ENCODE results near the gene MEIKIN.

Gene MEIKIN

DNA sequence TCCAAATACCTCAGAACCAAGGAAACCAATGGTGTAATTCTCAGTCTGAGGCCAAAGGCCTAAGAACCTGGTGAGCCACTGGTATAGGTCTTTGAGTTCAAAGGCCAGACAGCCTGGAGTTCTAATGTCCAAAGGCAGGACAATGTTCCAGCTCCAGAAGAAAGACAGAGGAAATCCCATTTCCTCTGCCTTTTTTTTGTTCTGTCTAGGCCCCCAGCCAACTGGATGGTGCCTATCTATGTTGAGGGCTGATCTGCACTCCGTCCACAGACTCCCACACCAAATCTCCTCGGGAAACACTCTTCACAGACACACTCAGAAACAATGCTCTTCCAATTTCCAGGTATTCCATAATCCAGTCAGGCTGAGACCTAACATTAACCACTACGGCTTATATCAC lies 178.8 kb downstream of the MEIKIN start:
- DNase-seq = no peak

GRCh38 chr5:131765261-131765660 lies 180.2 kb downstream of the MEIKIN start:
- no peak for DNase-seq

DNA sequence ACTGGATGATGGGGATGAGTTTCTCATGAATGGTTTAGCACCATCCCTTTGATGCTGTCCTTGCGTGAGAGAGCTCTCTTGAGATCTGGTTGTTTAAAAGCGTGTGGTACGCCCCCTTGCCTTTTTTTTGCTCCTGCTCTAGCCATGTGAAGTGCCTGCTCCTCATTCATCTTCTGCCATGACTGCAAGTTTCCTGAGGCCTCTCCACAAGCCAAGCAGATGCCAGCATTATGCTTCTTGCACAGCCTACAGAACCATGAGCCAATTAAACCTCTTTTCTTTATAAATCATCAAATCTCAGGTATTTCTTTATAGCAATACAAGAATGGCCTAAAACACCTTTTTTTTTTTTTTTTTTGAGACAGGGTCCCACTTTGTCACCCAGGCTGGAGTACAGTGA lies 181.5 kb downstream of the MEIKIN start:
- no peak for DNase-seq

GRCh38 chr5:131760793-131761192 lies 184.7 kb downstream of the MEIKIN start:
- DNase-seq = no peak

DNA sequence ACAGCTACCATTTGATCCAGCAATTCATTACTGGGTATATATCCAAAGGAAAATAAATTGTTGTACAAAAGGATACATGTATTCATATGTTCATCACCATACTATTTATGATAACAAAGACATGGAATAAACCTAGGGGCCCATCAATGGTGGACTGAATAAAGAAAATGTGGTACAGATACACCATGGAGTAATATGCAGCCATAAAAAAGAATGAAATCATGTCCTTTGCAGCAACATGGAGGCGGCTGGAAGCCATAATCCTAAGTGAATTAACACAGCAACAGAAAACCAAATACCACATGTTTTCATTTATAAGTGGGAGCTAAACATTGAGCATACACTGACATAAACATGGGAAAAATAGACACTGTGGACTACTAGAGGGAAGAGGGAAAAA lies 185.8 kb downstream of the MEIKIN start:
- DNase-seq = no peak

DNA sequence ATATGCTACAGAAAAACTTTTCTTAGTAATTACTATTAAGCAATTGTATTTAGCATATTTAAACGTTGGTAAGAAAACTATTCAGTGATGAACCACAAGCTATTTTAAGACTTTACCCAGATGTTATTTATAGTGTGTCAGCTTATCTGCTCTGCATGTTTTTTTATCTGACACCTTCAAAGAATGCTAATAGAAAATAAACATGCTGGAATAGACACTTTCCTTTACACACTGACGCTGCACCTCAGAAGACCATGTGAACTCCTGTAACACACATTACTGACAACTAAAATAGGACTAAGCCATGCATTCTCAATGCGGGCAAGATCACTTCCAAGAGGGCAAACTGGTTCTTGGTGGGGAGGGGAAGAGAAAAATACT lies 187.0 kb downstream of the MEIKIN start:
- no peak for DNase-seq

DNA sequence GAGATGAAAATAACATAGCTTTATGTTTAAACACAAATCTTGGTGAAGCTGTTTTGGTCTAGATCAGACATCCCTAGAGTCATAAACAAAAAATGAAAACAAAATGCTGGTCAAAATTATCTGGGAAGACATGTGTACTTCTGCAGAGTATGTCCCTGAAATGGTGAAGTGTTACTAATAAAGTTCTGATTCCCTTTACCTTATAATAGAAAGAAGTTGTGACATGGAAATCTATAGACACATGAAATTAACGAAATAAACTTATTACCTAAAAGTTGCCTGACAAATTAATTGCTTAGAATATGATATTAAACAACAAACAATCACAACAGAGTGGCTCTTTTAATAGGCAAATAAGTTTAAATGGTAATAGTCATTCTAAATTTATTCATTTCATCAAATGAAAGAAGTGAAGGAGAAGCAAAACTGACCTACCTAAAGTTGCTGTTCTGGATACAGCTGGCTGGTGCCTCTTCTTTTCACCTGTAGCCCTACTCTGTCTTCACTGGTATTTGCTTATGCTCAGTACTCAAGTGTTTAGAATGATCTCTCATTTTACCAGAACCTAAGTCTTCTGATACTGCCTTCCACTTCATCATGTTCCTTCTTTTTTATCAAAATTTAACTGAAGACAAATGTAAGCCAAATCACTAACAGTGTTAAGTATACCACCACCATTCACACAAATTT lies 187.5 kb downstream of the MEIKIN start:
- DNase-seq = no peak

Measured in NCI-H526 treated with DMSO at 0.1 percent for 48 hours (cell line).